Fibroblast of skin of scalp (primary cell): Measurements from ENCODE around the gene FAM53C.
"Not testable (repeated sequence)": the region's sequence is repeated elsewhere in the genome, so short reads cannot be mapped to it uniquely, and the experiment has no call there.

Experiments
- DNase-seq: peaks from one replicate; pipeline ENCODE4 v3.0.0-alpha.2; 2013

The FAM53C gene

DNA sequence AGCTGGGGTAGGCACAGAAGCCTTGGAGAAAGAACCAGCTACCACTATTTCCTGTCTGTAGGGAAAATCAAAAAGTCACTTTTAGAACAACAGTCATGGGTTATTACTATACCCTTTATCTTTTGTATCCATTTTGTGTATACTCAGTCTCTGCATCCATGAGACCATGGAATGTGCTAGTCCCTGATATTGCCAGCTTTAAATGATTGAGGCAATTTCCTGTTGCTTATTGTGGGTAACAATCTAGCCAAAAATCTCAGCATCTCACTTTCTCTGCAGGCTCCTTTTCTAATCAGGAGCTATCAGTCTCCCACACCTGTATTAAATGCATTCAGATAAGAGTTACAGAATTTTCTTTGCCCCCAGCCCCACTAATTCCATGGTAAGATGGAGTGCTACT lies 13.5 kb downstream of the FAM53C start:
- DNase-seq = no peak

DNA sequence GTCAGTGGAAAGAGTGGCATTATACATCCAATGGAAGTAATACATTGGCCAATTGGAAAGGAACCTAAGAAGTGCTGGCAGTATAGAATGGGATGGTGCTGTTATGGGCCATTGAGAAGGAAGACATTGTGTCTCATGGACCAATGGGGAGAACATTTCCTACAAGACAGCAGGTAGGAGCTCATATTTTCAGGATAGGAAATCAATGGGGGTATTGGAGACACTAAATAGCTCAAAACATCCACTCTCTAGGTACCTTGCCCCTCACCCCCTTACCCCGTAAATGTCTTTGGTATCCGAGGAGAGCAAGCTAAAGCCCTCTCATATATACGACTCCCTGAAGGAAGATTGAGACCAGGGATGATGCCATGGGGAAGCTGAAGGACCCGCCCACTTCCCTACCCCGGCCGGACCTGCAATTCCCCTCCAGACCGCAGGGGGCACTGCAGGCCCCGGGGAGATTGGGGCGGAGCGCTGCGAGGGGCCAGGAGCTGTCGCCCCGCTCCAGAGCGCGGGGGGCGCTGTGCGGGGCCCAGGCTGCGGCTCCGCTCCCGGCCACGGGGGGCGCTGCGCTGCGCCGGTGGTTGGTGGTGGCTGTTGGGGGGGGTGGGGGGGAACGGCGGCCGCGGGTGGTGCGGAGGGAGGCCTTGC lies 14.1 kb downstream of the FAM53C start, which contains the start of gene KDM3B:
TSS of gene KDM3B (plus strand) at position 615 of the 651 bp plus-strand sequence. CDS start 111 bp downstream, outside the sequence.
- DNase-seq = peak; percentile 89

DNA sequence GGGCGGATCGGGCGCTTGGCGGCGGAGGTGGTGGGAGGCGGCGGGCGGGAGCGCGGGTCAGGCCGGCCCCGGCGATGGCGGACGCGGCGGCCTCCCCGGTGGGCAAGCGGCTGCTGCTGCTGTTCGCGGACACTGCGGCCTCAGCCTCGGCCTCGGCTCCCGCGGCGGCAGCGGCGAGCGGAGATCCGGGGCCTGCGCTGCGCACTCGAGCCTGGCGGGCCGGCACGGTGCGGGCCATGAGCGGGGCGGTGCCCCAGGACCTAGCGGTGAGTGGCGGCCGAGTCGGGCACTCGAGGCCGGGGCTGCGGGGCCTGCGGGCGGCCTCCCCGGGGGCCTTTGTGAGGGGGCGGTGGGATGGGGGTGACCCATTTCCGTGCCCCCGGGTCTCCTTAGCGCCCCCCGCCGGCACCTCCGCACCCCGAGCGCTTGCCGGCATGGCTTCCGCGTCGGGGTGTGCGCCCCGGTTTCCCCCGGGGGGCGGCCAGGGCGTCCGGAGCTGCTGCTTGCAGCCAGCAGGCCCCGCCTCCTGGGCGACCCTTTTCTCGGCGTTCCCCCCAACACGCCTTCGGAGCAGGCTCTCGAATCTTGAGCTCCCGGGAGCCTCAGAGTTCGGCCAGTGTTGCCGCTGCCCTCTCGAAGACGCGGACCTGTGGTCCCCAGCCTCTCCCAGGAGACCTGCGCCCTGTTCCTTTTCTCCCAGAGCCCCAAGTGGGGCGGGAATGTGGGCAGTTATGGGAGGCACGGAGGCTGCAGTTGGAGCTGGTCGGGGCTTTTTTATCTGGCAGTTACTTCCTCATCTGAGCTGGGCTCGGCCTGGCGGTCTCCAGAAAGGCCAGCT lies 14.9 kb downstream of the FAM53C start:
- DNase-seq = peak; percentile 57

DNA sequence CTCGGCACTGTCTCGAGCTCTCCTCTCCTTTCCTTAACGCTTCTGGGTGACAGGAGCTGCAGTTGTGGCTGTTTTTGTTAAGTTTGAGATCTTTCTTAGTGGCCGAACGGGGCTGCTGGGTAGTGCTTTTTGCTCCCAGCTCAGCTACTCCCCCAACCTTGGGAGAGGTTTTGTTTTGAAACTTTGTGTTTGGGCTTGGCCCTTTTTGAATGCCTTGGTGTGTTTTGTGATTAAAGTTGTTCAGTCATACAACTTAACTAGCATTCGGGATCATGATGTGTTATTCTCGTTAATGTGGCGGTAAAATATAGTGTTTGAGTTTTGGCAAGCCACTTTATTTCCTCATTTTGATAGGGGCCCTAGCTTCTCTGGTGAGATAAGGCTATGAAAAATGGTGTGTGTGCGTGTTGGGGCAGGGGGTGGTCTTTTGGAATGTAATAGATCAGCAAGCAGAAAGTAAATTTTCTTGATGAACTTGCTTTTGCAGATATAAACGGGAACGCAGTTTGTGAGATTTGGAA lies 15.6 kb downstream of the FAM53C start:
- DNase-seq = no peak

DNA sequence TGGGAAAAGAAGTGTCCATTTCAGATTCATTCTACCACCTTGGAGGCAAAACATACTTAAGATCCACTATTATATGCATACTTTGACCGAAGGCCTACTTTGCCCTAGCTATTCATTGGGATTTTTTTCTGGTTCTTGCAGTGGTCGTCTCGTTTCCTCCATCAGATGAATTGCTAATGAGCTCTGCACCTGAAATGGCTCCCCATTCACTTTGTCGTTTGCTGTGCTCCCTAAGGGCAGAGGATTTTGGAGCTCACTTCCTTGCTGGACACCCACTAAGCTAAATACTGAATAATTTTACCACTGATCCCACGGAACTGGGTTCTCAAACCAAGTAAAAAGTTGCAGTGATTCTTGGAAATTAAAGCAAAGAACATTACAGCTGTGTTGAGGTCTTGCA lies 16.3 kb downstream of the FAM53C start:
- no peak for DNase-seq

DNA sequence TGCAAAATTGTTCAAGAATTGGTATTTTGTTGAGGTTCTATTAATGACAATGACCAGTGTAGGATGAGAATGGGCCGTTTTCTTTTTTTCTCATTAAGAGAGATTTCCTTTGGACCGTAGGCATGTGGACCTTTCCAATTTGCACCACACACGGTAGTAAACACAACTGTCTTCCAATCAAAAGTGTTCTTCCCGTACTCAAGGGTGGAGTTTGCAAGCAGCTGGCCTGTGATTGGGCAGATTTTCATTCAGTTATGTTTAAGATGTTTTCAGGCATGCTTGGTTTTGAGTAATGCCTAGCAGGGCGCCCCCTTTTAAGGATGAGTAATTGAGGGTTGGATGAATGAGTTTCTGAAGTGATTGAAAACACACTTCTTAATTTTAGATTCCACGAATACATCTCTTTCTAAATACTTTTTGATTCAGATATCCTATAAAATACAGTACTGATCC lies 16.9 kb downstream of the FAM53C start:
- DNase-seq = peak; percentile 78

DNA sequence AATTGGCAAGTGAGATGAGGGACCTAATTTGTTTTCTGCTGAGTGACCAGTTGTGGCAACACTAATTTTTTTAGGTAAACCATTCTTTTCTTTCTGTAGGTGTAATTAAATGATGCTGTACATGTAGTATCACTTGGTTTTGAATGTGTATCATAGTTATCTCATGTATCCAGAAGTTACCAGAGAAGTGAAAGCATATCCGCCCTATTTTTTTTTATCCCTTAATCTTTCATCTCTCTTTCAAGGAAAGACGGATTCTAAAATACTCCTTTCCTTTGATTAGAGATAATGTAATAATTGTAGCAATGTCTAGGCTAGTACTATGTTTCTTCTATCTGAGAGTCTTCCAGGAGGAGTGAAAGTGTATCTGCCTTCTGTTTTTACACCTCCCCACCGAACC lies 21.6 kb downstream of the FAM53C start:
- no peak for DNase-seq

DNA sequence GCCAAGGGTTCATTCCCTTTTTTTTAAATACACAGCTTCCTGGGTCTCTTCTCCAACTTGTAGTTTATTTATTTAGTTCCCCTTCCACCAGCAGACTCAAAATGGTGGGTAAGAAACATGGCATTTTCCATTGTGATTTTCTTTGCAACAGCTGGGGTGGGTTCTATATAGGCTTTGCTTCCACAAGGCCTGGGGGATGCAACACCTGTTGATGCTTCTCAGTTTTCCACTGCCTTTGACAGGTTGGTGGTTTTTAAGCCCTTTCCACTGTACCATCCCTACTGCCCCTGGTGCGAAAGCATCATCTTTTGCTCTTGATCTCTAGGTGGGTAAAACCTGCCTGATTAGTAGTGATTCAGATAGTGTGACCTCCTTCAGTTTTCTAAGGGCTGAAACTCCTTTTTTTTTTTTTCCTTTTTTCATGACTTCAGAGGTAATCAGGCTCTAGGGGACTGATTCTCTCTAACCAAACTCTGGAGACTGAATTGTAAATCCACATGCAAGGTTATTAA lies 22.9 kb downstream of the FAM53C start:
- no peak for DNase-seq

DNA sequence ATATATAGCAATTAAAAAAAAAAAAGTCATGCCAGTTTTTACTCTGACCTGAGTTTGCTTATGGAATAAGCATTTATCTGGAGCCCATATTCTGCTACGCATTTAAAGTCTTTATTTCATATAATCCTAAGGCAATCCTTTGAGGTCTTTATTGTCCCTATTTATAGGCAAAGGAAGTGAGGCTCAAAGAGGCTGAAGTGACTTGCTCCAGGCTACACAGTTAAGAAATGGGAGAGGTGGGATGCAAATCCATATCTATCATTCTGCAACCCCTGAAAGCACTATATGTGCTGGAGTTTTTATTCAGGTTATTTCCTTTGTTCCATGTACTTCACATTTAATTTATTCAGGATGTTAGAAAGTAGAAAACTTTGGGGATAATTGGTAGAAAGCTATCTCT lies 26.5 kb downstream of the FAM53C start:
- DNase-seq = no peak

DNA sequence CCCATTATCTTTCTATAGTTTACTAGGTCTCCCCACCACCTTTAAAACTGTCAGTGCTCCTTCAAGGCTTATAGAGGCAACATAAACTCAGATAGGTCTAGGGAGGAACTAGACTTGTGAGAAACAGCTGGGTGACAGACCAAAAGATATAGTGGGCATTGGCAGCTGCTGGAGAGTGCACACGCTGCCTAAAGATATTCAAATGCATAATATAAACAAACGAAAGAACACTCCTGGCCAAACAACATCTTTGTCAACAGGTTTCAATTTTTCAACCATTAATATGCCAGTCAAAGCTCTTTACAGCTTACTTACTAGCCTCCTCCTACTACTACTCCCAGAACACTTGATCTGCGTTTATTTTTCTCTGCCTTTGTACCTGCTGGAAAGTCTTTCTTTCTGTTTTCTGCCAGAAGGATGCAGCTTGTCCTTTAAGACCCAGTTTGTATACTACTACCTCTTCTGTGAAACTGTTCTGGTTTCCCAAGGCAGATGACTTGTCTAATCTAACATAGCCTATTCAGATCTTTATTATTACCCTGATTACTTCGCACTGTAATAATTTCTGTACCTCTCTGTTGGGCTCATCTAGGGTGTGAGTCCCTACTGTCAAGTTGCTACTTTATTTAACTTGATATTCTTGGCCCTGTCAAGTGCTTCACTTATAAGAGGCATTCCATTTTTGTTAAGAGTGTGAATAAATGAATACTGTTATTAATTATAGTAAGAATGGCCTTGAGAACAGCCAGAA lies 28.7 kb downstream of the FAM53C start:
- DNase-seq = no peak

DNA sequence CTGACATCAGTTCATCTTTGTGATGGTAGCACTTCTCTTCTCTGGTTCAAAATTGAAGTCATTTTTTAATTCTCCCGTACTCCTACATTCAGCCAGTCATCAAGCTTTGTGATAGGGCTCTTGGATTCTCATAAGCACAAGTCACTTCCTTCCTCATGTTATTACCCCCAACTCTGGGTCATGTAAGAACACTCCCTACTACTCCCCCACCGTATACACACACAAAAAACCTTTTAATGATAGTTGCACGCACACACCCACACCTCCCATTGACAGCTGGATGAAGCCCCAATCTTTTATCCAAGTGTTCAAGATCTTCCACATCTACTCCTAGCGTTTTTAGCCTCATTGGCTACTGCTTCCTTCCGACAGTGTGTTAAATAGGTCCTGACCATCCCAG lies 31.2 kb downstream of the FAM53C start:
- no peak for DNase-seq

DNA sequence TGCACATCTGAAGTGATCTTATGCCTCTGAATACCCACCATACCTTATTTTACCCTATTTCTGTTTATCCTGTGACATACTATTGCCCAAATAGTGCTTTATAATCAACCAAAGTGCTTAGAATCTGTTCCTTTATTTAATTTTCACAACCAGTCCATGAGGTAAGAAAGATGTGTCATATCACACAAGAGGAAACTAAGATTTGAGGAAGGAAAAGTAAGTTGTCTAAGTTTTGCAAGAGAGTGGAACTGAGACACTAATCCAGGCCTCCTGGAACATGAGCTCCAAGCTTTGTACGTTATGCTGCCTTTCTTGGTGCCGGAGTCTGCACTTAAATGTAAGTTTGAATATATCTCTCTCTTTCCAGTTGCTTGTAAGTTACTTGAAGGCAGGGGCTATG lies 31.6 kb downstream of the FAM53C start:
- DNase-seq = no peak

DNA sequence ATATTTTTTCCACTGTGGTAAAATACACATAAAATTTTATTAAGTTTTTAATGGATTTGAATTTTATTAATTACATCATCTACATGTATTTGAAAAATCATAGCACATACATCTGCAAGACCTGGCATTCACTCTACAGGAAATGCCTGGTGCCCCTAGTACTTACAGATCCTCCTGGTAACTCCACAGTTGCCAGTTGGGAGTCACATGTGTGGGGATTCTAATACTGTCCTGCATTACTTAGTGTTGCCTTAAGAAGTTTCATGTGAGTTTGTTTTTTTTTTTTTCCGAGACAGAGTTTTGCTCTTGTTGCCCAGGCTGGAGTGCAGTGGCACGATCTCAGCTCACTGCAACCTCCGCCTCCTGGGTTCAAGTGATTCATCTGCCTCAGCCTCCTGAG lies 32.5 kb downstream of the FAM53C start:
- peak; percentile 14 for DNase-seq

DNA sequence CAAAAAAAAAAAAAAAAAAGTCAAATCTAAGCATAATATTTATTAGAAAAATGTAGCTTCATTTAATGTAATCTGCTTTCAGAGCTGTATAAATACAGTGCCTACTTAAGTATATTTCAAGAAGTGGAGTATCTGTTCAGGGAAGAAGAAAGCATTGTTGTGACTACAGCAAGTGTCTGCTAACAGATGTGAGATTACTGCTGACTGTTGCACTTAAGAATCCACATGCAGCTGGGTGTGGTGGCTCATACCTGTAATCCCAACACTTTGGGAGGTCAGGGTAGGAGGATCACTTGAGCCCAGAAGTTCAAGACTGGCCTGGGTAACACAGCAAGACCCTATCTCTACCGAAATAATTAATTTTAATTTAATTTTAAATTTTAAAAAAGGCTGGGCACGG lies 33.4 kb downstream of the FAM53C start:
- DNase-seq = no peak

DNA sequence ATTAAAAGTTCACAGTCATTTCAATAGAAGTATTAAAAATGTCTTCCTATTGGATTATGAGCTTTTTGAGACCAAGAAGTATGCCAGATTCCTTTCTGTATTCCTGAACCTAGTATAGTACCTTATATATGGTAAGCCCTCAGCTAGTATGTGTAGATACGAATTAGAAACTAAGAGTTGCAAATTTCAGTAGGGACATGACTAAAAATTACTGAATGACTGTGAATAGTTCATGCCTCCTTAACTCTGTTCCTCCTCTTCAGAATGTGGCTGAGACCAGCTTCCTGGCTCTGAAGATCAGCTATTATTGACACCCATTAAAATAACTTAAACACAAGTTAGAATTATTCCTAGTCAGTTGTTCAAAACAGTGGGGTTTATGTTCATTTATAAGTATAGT lies 34.2 kb downstream of the FAM53C start:
- no peak for DNase-seq

DNA sequence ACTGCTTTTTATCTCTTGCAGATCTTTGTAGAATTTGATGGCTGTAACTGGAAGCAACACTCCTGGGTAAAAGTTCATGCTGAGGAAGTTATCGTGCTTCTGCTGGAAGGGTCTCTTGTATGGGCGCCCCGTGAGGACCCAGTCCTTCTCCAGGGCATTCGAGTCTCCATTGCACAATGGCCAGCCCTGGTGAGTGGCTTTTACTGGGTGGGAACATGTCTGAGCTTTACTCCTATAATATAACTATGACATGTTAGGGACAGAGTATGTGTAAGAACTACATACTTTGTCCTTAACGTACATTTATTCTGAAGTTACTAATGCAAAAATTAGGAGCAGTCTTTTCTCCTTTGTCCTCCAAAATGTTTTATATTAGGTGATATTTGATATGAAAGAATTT lies 34.6 kb downstream of the FAM53C start:
- no peak for DNase-seq

DNA sequence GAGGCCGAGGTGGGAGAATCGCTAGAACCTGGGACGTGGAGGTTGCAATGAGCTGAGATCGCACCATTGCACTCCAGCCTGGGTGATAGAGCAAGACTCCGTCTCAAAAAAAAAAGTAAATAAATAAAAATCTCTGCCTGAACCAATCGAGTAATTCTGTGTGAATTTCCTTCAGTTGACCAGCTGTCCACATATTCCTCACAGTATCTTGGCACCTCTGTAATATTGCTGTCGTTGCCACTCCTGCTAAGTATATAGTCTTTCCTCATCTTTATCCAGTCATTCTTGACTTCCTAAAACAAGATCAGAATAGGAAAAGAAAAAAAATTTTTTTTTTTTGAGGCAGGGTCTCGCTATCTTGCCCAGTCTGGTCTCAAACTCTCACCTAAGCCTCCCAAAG lies 44.3 kb downstream of the FAM53C start:
- DNase-seq = no peak

DNA sequence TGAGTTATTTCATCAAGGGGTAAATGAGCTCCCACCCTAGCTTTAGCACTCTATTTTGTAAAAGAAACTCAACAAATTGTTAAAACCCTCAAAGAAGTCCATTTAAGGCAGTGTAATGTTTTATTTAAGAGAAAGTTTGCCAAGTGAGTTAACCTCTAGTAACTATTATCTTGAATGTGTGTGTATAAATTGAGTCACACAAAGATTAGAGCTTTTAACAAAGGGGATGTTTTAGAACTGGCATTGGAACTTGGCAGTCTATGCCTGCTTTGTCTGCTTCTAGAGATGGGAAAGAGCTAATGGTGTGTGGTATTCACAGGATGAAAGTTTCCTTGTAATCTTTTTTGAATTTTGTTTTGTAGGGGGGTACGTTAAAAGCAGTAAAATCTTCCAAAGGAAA lies 47.6 kb downstream of the FAM53C start:
- no peak for DNase-seq

DNA sequence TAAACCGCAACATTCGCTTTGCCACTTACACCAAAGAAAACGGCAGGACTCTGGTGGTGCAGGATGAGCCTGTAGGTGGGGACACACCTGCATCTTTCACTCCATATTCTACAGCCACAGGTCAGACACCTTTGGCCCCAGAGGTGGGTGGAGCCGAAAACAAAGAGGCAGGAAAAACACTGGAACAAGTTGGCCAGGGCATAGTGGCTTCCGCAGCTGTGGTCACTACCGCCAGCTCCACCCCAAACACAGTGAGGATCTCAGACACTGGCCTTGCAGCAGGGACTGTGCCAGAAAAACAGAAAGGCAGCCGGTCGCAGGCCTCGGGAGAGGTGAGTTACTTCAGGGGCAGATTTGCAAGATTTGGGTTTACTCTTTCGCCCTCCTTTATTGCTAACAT lies 48.2 kb downstream of the FAM53C start:
- no peak for DNase-seq

DNA sequence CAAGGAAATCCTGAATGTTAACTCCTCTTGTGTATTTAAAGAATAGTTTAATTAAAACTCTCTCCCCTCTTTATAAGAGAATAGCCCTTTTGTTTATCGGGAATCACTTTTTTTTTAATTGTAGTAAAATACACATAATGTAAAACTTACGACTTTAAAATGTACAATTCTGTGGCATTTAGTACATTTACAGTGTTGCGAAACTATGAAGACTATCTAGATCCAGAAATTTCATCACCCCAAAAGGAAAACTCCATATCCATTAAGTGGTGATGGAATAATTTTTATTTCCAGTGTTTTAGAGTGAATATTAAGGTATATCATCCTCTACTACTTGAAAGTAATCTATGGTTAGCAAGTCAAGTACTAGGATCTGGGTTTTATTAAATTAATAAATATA lies 51.3 kb downstream of the FAM53C start:
- DNase-seq = no peak

DNA sequence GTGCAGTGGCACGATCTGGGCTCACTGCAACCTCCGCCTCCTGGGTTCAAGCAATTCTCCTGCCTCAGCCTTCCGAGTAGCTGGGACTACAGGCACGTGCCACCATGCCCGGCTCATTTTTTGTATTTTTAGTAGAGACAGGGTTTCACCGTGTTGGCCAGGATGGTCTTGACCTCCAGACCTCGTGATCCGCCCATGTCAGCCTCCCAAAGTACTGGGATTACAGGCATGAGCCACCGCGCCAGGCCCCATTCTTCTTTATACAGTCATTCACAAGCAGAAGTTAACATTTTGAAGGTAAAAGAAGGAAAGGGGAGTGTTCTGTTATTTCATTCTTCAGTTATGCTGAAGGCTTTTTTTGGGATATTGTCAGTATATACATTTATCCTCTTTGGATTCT lies 51.8 kb downstream of the FAM53C start:
- DNase-seq = not testable (repeated sequence)

DNA sequence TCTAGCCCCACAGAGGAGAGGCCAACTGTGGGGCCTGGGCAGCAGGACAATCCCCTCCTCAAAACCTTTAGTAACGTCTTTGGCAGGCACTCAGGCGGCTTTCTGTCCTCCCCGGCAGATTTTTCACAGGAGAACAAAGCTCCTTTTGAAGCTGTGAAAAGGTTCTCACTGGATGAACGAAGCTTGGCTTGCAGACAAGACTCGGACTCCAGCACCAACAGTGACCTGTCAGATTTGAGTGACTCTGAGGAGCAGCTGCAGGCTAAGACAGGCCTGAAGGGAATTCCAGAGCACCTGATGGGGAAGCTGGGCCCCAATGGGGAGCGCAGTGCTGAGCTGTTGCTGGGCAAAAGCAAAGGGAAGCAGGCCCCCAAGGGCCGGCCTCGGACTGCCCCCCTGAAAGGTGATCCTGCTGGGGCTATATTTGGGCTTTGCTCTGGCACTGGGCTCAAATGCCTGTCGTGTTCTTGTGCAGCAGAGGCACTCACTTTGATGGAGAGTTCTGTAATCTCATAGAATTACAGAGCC lies 53.9 kb downstream of the FAM53C start:
- no peak for DNase-seq
